Endometrial microvascular endothelial cells (primary cell): ENCODE results near the gene RAD52. TPM values are rescaled to one million over a fixed set of nuclear protein-coding genes. Genes with fewer than 3 reads are reported as not detected.

Experiments
- in situ Hi-C: cut with HindIII; loops from 2 replicates; pipeline ENCODE4 v1.10.0; 2017; ENCODE audit warnings: low sequenced_read_pairs, low pct_unique_long_range_greater_than_20kb; ENCODE audit errors: inconsistent ontology term
- total RNA-seq: library from RNA; depleted of rRNA; stranded (reverse); fragments of >200 nt; gene quantifications from one replicate; pipeline ENCODE4 v1.2.3, GENCODE V29; 2015; ENCODE audit errors: inconsistent ontology term

RAD52 gene
- total RNA-seq, 1 donor from 2014 or later: 11.7 TPM

DNA sequence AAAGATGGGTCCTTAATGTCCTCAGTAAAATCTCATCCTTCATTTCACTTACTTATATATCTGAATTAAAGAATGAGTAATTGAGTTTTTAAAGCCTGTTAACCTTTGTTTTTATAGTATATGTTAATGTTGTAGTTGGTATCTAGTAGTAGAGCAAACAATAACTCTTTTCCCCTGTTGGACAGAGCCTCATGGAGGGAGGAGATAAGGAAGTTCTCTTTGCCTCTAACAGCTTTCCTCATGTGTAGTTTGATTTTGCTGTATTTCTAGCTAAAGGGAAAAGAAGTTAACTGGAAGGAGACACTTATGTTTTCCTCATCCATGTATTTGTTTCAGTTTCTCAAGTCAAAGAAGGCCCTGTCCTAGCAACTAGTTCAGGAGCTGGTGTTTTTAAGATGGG, 55.3 kb downstream of the RAD52 start:
- in situ Hi-C loops: no loop called here

DNA sequence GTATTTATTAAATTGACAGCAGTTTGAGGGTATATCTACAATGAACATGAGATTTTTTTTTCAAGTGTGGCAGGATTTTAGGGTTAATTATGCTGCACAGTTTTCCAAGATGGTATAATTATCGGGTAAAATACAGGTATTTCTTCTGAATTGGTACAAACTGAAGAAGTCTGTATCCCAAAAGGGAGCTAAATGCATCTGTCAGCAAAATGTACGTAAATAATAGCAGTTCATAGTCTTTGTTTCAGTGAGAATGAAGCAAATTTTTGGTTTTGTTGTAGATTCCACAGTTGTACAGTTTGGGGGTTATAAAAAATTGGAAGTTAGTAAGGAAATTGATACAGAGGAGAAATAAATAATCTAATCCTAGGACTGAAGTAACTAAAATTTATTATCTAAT, 63.3 kb downstream of the RAD52 start:
- in situ Hi-C loops: no loop called here

DNA sequence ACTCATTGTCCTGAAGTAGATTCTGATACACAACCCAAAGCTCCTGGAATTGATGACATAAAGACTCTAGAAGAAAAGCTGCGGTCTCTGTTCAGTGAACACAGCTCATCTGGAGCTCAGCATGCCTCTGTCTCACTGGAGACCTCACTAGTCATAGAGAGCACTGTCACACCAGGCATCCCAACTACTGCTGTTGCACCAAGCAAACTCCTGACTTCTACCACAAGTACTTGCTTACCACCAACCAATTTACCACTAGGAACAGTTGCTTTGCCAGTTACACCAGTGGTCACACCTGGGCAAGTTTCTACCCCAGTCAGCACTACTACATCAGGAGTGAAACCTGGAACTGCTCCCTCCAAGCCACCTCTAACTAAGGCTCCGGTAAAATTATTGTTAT, 63.8 kb downstream of the RAD52 start:
- in situ Hi-C loops: no loop called here

DNA sequence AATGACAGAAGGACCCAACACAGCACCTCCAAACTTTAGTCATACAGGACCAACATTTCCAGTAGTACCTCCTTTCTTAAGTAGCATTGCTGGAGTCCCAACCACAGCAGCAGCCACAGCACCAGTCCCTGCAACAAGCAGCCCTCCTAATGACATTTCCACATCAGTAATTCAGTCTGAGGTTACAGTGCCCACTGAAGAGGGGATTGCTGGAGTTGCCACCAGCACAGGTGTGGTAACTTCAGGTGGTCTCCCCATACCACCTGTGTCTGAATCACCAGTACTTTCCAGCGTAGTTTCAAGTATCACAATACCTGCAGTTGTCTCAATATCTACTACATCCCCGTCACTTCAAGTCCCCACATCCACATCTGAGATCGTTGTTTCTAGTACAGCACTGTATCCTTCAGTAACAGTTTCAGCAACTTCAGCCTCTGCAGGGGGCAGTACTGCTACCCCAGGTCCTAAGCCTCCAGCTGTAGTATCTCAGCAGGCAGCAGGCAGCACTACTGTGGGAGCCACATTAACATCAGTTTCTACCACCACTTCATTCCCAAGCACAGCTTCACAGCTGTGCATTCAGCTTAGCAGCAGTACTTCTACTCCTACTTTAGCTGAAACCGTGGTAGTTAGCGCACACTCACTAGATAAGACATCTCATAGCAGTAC, 64.6 kb downstream of the RAD52 start:
- in situ Hi-C loops: no loop called here

DNA sequence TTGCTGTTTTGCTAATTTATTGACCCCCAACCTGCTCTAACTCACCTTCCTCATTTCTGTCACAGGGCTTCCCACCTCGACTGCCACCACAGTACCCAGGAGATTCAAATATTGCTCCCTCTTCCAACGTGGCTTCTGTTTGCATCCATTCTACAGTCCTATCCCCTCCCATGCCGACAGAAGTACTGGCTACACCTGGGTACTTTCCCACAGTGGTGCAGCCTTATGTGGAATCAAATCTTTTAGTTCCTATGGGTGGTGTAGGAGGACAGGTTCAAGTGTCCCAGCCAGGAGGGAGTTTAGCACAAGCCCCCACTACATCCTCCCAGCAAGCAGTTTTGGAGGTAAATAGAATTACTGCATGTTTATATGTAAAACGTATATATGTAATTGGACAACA, 68.8 kb downstream of the RAD52 start:
- in situ Hi-C loops: no loop called here

DNA sequence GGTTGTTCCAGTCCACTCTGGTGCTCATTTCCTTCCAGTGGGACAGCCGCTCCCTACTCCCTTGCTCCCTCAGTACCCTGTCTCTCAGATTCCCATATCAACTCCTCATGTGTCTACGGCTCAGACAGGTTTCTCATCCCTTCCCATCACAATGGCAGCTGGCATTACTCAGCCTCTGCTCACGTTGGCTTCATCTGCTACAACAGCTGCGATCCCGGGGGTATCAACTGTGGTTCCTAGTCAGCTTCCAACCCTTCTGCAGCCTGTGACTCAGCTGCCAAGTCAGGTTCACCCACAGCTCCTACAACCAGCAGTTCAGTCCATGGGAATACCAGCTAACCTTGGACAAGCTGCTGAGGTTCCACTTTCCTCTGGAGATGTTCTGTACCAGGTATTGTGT, 69.9 kb downstream of the RAD52 start:
- in situ Hi-C loops: no loop called here

DNA sequence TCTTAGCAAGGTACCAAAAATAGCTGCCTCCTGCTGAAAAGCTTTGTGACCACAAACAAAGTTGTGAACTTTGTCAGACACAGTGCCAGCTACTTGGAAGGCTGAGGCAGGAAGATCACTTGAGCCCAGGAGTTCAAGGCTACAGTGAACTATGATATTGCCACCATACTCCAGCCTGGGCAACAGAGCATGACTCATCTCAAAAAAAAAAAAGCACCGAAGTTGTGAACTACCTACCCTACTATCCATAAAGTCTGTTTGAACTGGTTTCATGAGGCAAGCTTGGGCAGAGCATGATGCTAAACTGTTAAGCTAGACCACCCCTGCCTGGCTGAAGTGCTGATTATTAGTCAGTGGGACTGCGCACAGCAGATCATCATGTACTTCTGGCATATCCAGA, 75.5 kb downstream of the RAD52 start:
- in situ Hi-C loops: no loop called here

DNA sequence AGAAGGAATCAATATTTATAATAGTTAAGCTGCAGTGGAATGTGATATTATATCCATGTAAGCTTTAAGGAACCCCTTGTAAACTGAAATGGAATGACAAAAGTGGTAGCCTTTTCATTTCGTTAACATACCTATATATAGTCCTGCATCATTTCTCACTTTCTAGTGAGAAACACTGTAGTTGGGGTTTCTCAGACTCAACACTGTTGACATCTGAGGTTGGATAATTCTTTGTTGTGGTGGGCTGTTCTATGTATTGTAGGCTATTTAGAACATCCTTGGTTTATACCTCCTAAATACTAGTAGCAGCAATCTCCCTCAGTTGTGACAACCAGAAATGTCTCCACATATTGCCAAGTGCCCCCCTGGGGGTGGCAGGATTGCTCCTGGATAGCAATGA, 79.1 kb downstream of the RAD52 start:
- in situ Hi-C loops: no loop called here

DNA sequence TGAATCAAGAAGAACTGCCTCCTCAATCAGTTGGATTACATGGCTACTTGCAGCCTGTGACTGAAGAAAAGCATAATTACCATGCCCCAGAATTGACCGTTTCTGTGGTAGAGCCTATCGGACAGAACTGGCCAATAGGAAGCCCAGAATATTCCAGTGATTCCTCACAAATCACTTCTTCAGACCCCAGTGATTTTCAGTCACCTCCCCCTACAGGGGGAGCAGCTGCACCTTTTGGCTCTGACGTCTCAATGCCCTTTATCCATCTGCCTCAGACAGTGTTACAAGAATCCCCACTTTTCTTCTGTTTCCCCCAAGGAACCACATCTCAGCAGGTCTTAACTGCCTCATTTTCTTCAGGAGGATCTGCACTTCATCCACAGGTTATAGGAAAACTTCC, 80.8 kb downstream of the RAD52 start:
- in situ Hi-C loops: no loop called here

DNA sequence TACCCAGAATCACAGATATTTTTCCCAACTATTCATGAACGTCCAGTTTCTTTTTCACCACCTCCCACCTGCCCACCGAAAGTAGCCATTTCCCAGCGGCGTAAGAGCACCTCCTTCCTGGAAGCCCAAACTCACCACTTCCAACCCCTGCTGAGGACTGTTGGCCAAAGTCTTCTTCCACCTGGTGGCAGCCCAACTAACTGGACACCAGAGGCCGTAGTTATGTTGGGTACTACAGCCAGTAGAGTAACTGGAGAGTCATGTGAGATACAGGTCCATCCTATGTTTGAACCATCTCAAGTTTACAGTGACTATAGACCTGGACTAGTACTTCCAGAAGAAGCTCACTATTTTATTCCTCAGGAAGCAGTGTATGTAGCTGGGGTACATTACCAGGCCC, 81.6 kb downstream of the RAD52 start:
- in situ Hi-C loops: no loop called here

DNA sequence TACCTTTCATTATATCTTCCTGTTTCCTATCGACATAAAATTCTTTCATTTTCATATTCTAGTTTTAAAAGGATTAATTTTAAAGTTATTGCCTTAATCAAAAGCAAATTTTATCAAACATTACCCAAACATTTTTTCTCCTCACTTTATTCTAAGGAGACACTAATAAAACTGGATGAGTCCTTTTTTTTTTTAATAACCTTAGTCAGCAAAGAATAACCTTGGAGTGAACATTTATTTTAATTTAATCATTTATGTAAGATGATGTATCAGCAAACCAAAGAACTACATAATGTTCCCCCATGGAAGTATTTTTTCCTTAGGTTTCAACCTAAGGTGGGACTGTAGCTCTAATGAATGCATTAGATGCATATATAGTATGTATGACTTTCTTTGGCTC, 83.9 kb downstream of the RAD52 start:
- in situ Hi-C loops: no loop called here

DNA sequence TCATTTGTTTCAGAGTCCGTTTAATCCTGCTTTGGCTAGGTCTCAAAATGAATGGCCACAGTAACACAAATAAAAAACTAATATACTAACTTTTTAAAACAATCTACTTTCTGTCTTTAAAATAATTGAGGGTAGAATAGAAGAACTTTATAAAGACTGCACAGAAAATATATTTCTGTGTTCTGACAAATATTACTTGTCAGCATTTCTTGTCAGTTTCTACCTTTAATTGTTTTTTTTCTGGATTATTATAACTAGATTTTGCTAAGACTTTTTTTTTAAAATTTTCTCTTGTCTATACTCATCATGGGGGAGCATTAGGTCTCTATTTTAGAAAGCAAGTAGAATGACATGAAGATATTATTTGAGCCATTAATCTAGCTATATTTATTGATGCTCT, 86.2 kb downstream of the RAD52 start:
- in situ Hi-C loops: no loop called here

DNA sequence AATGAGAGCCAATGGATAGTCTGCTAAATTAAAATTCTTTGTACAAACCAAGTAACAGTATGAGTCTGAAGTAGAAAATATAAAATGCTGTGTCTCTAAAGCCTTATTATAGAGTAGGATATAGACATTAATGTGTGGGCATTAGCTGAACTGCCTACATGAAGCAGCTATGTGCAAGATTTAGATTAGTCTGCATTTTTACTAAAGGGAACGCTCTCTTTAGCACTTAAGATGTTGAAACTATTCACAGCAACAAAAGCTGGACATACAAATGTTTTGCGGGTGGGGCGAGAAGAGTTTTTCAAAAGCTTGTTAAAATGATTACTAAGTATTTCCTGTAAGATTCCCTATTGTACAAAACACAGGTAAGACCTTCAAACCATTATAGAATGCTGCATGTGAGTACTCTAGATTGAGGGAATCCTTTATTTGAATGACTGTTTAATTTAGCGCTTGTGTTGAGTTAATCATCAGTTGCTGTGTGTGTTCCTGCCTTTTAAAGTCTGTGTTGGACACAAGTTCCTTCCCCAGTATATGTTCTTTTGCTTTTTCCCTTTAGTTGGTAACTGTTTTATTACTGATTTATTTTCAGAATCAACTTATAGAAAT, 87.1 kb downstream of the RAD52 start:
- in situ Hi-C loops: no loop called here

Other genes with a start within 250 kb of the RAD52 start
- gene WNK1, start 197.1 kb downstream of the RAD52 start, total RNA-seq: 74.3 TPM
- 13.1 TPM for gene ERC1, start 41.5 kb upstream of the RAD52 start, total RNA-seq